Nucleus accumbens (tissue), 56 donors: ENCODE results near the gene MIER3.
A peak's percentile ranks its signal among the peaks of the same experiment; 100 is the strongest.

ENCODE experiments used
- DNase-seq, 56 donors: peaks; one replicate each; lab custom pipeline; 2025; lab: John Stamatoyannopoulos, UW

Gene MIER3

DNA sequence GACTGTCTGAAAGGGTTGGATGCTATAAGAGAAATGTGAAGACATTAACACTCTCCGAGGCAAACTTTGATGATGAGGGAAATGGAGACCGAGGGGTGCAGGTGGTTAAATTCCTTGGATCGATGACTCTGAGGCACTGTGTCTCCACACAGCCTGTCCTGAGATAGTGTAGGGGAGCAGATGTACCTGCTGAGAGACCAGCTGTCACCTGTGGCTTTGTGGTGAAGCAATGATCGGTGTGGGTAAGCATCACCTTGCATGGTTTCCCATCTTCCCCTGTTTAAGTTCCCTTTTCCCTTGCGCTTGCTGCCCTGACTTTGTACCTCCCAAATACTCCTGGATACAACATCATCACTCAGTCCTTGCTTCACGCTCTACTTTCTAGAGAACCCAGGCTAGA, 9.8 kb upstream of the MIER3 start:
- no peak for DNase-seq

DNA sequence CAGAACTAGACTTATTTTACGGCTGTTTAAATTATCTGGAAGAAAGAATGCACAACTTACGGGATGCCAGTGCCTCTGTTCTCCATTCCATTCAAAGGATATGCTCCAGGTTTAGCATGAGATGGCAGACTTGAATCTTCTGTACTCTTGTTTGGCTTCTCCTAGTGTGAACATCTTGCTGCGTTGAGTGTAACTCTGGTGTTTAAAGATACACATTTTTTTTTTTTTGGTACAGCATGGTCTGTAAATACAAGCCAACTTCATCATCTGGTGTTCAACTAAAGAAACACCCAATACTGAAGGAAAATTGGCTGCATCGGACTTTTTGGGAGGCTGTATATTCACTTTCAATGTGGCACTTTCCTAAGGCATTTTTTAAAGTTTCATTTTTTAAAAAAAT, 7.4 kb upstream of the MIER3 start:
- DNase-seq: no peak

- DNase-seq: no peak
Observed at GRCh38 chr5:56958595-56958994, 6.7 kb upstream of the MIER3 start.

GRCh38 chr5:56954262-56954661, 2.3 kb upstream of the MIER3 start:
- DNase-seq: no peak

DNA sequence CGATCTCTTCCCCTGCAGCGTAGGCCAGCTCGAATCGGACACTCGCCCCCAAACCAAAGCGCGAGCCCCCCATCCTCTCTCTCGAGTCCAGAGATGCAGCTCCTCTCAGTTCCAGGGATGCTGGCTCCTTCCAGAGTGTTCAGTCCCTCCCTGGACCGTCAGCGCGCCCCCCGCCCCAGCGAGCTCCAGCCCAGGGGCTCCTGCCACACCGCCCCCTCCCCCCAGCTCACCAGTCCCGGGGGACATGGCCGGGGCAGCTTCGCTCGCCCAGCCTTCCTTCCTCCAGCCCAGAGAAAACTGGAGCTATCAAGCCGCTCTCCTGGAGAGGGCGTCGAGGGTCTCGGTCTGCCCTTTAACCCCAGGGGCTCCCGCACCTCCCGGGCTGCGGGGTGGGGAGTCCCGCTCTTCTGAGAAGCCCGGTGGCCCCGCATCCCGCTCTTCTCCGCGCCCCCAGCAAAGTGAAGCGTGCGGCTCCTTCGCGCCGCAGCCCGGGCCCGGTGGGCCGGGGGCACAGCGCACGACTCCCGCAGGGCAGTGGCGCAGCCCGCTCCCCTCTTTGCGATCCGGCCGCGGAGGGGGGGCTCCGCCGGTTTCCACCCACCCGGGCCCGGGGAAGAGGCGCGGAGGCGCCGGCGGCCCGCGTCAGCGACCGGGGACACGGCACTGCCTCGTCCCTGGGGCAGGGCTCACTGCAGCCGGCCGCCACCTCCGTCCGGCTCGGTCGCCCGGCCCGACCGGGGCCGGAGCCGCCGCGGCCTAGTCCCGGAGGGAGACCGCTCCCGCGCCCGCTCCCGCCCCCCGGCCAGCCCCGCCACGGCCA, 587 bp downstream of the MIER3 start:
- peak in 42 of 56 donors; percentile 5 to 82 (median 42) for DNase-seq

DNA sequence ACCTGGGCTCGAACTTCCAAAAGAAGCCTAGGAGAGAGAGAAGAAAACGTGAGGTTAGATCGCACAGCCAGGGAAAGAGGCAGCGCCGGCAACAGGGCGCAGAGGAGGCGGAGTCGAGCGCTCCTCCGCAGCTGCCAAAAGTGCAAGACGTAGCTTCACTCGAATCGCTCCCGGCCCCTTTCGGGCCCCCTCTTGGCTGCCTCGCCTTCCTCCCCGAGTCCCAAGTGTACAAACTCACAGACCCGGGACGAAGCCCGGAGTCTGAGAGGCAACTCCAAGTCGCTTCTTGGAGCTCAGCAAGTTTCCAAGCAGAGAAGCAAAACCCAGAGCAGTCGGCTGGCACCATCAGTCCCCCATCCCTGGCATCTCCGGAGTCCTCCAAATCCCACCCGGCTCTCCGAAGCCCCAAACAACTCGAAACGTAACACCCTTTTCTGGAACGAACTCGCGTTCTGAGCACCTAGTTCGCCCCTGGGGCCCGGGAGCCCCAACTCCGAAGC, 1.2 kb downstream of the MIER3 start:
- DNase-seq: peak in 52 of 56 donors; percentile 4 to 74 (median 41)

- no peak for DNase-seq
Observed at GRCh38 chr5:56947052-56947451, 4.9 kb downstream of the MIER3 start.

DNA sequence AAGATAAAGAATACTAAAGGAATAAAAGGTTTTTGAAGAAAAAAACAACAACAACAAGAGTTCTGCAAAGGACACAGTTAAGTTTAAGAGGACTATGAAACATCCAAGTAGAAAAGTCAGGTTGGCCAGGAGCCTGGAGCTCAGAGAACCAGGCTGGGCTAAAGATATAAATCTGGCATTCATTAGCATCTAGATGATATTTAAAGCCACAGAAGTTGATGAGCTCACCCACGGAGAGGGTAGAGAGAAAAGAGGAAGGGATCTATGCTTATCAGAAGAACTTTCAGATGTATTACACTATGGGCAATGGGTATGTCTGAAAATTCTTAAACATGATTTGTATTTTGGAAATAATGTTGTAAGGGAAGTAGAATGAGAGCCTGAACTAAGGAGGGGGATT, 9.9 kb downstream of the MIER3 start:
- no peak for DNase-seq

- DNase-seq: no peak
Observed at GRCh38 chr5:56938858-56939257, 13.1 kb downstream of the MIER3 start.

DNA sequence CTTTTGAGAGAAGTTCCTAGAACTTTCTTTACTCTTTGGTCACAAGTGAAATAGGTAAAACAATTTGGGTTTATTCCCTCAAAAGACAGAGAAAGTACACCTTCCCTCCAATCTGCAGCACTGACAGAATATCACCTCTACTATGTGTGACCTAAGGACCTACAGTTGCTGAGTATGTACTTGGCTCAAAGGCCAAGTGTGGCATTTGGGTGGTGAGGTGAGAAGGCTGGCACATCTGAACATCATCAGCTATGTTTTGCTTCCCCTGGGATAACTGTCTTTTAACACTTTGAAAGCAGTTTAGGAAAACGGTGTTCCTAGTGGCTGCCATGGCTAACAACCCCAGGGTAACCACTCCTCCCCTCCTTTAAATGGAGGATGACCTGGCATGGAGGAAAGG, 17.6 kb downstream of the MIER3 start:
- DNase-seq: no peak

- no peak for DNase-seq
Observed at GRCh38 chr5:56922922-56923321, 29.0 kb downstream of the MIER3 start.

DNA sequence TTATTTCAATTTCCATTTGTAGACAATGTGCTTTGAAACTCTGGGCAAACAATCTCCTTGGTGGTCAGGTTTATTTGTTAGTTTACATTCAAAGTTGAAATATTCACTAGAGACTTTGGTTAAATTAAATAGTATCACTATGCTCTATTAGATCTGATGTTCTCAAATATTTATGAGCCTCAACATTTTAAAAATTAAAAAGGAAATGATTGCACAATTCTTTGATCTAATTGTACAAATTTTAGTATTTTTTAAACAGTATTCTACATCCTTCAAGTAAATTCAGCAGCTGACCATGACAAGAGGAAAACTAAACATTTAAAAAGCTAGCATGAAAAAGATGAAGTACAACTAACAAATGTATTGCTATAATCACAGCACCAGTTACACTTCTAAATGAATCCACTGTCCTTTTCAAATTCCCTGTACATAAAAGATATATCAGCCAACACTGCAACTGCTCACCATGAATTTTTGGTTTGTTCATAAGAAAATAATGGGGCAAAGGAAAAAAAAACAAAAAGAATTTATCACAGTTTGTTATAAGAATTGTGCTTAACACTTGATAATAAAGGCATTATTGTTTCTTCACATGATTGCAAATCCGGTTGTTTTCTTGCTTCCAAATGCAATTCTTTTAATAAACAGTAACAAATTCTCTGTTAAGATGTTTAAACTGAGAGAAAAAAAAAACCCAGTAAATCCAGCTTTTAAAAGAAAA, 31.8 kb downstream of the MIER3 start:
- no peak for DNase-seq

DNA sequence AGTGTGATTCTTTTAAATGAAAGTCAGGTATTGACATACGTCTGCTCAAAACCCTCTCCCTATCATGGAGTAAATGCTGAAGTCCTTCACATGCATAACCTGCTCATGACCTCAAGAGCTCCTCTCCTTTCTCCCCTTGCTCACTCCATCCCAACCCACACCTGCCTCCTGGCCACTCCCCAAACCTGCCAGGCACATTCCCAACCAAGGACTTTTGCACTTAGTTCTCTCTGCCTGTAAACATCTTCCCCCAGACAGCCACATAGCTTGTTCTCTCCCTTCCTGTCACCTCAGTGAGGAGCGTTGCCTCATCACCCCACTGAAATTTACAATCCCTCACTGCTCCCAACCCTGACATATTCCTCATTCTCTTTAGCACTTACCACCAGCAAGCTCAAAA, 33.9 kb downstream of the MIER3 start:
- DNase-seq: no peak

- DNase-seq: no peak
Observed at GRCh38 chr5:56917534-56917933, 34.4 kb downstream of the MIER3 start.

DNA sequence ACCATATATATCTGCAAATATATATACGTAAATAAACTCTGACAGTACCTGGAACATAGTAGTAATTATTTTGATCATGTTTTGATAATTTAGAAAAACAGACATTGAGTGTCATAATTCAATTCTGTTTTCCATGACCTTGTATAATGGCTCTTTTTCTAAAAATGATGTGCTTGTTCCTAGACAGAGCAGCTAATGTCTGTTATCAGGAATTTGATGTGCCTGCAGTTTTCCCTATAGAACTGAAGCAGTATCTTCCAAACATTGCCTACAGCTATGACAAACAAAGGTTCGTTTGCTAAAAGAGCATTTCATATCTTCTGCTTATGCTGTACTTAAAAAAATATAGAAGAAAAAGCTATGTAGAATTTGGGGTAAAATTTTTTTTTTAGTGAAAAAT, 37.2 kb downstream of the MIER3 start:
- DNase-seq: no peak

- DNase-seq: no peak
Observed at GRCh38 chr5:56913766-56914165, 38.2 kb downstream of the MIER3 start.

- DNase-seq: peak in 17 of 56 donors; percentile 13 to 82 (median 53)
Observed at GRCh38 chr5:56910210-56910965, 41.5 kb downstream of the MIER3 start.

GRCh38 chr5:56909294-56910209, 42.4 kb downstream of the MIER3 start, which contains the start of gene SETD9:
Gene SETD9, plus strand, starts transcription at chr5:56909596. Its CDS starts 50 bp downstream, at chr5:56909646.
- peak; percentile 55 to 99 (median 94) for DNase-seq

GRCh38 chr5:56908942-56909293, 43.0 kb downstream of the MIER3 start:
- DNase-seq: peak in 14 of 56 donors; percentile 20 to 86 (median 61)
